Activated T-helper 1 cell treated with anti-CD3 and anti-CD28 coated beads, Interleukin-12 subunit alpha, Interleukin-12 subunit beta, Interleukin-2, Interleukin-4 antibody, amounts not matched to agents 30 ng/mL and 10 ng/mL and 1 ng/mL, durations not matched to agents 14 hours and 24 hours and 36 hours (primary cell): ENCODE measurements around the gene SRSF1. TPM values are rescaled to one million over a fixed set of nuclear protein-coding genes. Genes with fewer than 3 reads are reported as not detected.
"Not testable (repeated sequence)": the region's sequence is repeated elsewhere in the genome, so short reads cannot be mapped to it uniquely, and the experiment has no call there.

Experiments used
- DNase-seq: peaks from one replicate; pipeline ENCODE4 v3.0.0; 2021; ENCODE audit warnings: low spot score
- H3K27ac Mint-ChIP-seq: one replicate; pipeline ENCODE4 v1.8.0; 2021; ENCODE audit warnings: mild to moderate bottlenecking, mixed read lengths
- H3K27me3 Mint-ChIP-seq: one replicate; pipeline ENCODE4 v1.8.0; 2022; ENCODE audit warnings: mild to moderate bottlenecking, moderate library complexity, mixed read lengths; ENCODE audit not compliant: insufficient read depth
- H3K36me3 Mint-ChIP-seq: one replicate; pipeline ENCODE4 v1.8.0; 2021; ENCODE audit warnings: low read depth, mixed read lengths
- H3K4me1 Mint-ChIP-seq: one replicate; pipeline ENCODE4 v1.8.0; 2021; ENCODE audit warnings: low read depth, mixed read lengths
- H3K4me3 Mint-ChIP-seq: one replicate; pipeline ENCODE4 v1.8.0; 2021; ENCODE audit warnings: mild to moderate bottlenecking, moderate library complexity, mixed read lengths
- H3K9me3 Mint-ChIP-seq: one replicate; pipeline ENCODE4 v1.8.0; 2021; ENCODE audit warnings: mixed read lengths
- intact Hi-C: fragments of 100-400 bp; cut with micrococcal nuclease; formaldehyde crosslinking; loops from one replicate; pipeline ENCODE4 v1.15.1; 2024
- total RNA-seq: library from RNA; stranded (reverse); gene quantifications from 2 replicates; pipeline ENCODE4 v1.2.3, GENCODE V29; 2022

SRSF1 gene
- total RNA-seq, 1 donor from 2014 or later, result 491 TPM

- no peaks in the 10 kb centered on the region for H3K27me3 Mint-ChIP-seq
- peaks cover 52% of the 10 kb centered on the region for H3K36me3 Mint-ChIP-seq
- intact Hi-C loops, result no loop called here
- H3K4me3 Mint-ChIP-seq, result no peak overlapping the region
- no peak overlapping the region for H3K27ac Mint-ChIP-seq
- peaks cover 62% of the 10 kb centered on the region for H3K4me1 Mint-ChIP-seq
- H3K9me3 Mint-ChIP-seq, result no peaks in the 10 kb centered on the region
- DNase-seq, result no peak
These were observed 24.4 kb downstream of the SRSF1 start for GRCh38 chr17:57982452-57983170.

DNA sequence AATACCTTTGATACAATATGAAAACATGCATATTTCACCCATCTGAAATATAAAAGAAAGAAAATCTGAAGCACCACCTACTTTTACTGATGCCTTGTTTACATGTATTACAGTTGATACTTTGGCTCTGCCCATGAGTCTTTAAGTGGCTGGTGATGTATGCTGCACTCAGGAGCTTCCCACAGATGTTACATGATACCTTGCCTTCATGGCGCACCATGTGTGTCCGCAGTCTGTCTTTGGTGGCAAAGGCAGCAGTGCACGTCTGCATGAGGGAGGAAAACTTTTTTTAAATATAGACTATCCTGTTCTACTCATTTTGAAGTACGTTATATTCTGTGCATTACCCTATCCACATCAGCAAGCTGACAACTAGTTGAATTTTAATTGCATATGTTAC is 26.5 kb downstream of the SRSF1 start:
- no peaks in the 10 kb centered on the region for H3K27me3 Mint-ChIP-seq
- no peak for DNase-seq
- no peak overlapping the region for H3K27ac Mint-ChIP-seq
- no peak overlapping the region for H3K4me3 Mint-ChIP-seq
- H3K9me3 Mint-ChIP-seq, result no peaks in the 10 kb centered on the region
- intact Hi-C loops, result no loop called here
- peaks cover 48% of the 10 kb centered on the region for H3K4me1 Mint-ChIP-seq
- peaks cover 59% of the 10 kb centered on the region for H3K36me3 Mint-ChIP-seq

- H3K27ac Mint-ChIP-seq, result no peak overlapping the region
- no peaks in the 10 kb centered on the region for H3K9me3 Mint-ChIP-seq
- no peak overlapping the region for H3K4me3 Mint-ChIP-seq
- peaks cover 65% of the 10 kb centered on the region for H3K36me3 Mint-ChIP-seq
- H3K4me1 Mint-ChIP-seq, result peaks cover 33% of the 10 kb centered on the region
- no peak for DNase-seq
- intact Hi-C loops, result no loop called here
- H3K27me3 Mint-ChIP-seq, result no peaks in the 10 kb centered on the region
These were observed 28.0 kb downstream of the SRSF1 start for GRCh38 chr17:57979076-57979475.

- no peak for DNase-seq
- no peaks in the 10 kb centered on the region for H3K27me3 Mint-ChIP-seq
- intact Hi-C loops, result no loop called here
- H3K4me3 Mint-ChIP-seq, result no peak overlapping the region
- H3K36me3 Mint-ChIP-seq, result peaks cover 51% of the 10 kb centered on the region
- H3K4me1 Mint-ChIP-seq, result peaks cover 13% of the 10 kb centered on the region
- H3K27ac Mint-ChIP-seq, result no peak overlapping the region
- no peaks in the 10 kb centered on the region for H3K9me3 Mint-ChIP-seq
These were observed 30.5 kb downstream of the SRSF1 start for GRCh38 chr17:57976594-57976993.

DNA sequence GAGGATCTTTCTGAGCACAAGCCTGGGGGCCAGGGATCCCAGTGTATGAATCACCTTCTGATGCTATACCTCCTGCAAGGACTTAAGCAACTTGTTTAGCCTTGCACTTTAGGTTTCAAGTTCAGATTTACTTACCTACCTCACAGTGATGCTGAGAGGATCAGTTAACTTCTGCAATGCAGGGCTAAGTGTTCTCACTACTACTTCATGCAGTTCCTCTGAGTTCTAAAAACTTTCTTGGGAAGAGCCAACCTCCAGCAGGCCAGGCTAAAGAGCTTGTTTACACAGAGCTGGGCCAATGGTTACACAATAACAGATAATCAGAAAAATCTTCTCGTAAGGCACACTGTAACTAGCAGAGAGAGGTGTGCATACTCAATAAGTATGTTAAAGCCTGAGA is 32.0 kb downstream of the SRSF1 start:
- no peak for DNase-seq
- H3K9me3 Mint-ChIP-seq, result no peaks in the 10 kb centered on the region
- intact Hi-C loops, result no loop called here
- no peak overlapping the region for H3K4me3 Mint-ChIP-seq
- peaks cover 38% of the 10 kb centered on the region for H3K36me3 Mint-ChIP-seq
- H3K27me3 Mint-ChIP-seq, result no peaks in the 10 kb centered on the region
- H3K27ac Mint-ChIP-seq, result no peak overlapping the region
- no peaks in the 10 kb centered on the region for H3K4me1 Mint-ChIP-seq

DNA sequence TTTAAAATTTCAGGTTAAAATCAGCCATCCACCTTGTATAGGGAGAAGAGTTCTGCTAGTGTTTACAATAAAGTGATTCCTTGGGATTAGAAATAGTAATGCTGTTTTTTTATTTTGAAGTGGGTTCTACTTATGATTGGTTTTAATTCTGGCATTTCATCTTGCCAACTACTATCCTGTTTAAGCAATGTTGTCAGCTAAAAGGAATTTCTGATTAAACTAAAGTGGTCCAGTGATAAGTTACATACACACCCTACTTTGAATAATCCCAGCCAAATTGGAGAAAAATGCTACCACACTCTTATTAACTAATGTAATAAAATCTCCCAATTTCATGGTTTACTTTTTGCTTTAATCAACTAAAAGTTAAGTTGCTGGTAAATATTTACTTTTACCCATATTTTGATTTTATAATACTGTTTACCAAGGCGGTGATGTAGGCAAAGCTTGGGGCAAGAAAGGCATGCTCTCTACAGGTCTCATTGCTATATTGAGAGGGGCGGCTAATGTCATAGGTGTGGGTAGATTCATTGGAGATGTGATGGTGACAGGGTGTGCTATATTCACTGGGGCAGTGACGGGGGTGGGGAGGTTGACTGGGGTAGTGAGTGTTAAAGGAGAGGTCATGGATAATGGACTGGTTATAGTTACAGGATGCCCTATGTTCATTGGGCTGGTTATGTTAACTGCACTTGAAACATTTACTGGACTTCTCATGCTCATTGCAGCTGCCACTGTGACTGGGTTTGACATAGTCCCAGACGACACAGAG is 32.8 kb downstream of the SRSF1 start:
- H3K9me3 Mint-ChIP-seq, intact Hi-C loops, H3K4me3 Mint-ChIP-seq, H3K4me1 Mint-ChIP-seq, DNase-seq, H3K27ac Mint-ChIP-seq, H3K27me3 Mint-ChIP-seq: not testable (repeated sequence)
- H3K36me3 Mint-ChIP-seq, result peaks cover 35% of the 10 kb centered on the region

GRCh38 chr17:57972151-57972550 is 34.9 kb downstream of the SRSF1 start:
- peaks cover 22% of the 10 kb centered on the region for H3K36me3 Mint-ChIP-seq
- no peak overlapping the region for H3K4me3 Mint-ChIP-seq
- intact Hi-C loops, result no loop called here
- H3K27me3 Mint-ChIP-seq, result peaks cover 2% of the 10 kb centered on the region
- no peak for DNase-seq
- H3K9me3 Mint-ChIP-seq, result no peaks in the 10 kb centered on the region
- H3K27ac Mint-ChIP-seq, result no peak overlapping the region
- H3K4me1 Mint-ChIP-seq, result no peaks in the 10 kb centered on the region

DNA sequence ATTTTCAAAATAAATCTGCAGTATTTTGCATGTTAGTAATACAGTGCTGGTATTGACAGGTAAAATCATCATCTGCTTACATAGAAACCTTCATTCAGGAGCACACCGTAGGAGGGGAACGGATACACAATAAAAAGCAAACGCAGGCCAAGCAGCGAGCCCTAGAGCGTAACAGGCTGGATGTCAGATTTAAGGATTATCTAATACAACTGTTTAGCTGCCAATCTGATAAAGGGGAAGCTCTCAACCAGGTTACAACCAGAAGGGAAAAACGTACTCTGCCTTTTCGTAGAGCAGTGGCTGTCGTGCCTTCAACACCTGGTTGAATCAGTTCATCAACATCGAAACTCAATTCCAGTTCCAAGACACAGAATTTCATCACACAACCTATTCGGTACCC is 35.5 kb downstream of the SRSF1 start:
- DNase-seq, result no peak
- Mint-ChIP-seq H3K9me3 (no peaks in the 10 kb centered on the region), H3K4me3 (no peak overlapping the region), H3K36me3 (peaks cover 17% of the 10 kb centered on the region), H3K27ac (no peak overlapping the region), H3K27me3 (peaks cover 2% of the 10 kb centered on the region), H3K4me1 (no peaks in the 10 kb centered on the region)
- intact Hi-C loops, result no loop called here

- H3K36me3 Mint-ChIP-seq, result peaks cover 11% of the 10 kb centered on the region
- intact Hi-C loops, result no loop called here
- H3K27ac Mint-ChIP-seq, result no peak overlapping the region
- no peaks in the 10 kb centered on the region for H3K4me1 Mint-ChIP-seq
- H3K9me3 Mint-ChIP-seq, result no peaks in the 10 kb centered on the region
- H3K27me3 Mint-ChIP-seq, result peaks cover 2% of the 10 kb centered on the region
- H3K4me3 Mint-ChIP-seq, result no peak overlapping the region
- DNase-seq, result no peak
These were observed 36.3 kb downstream of the SRSF1 start for GRCh38 chr17:57970710-57971109.

- Mint-ChIP-seq H3K27ac (no peak overlapping the region), H3K4me3 (no peak overlapping the region), H3K4me1 (no peaks in the 10 kb centered on the region), H3K36me3 (peaks cover 3% of the 10 kb centered on the region), H3K27me3 (peaks cover 7% of the 10 kb centered on the region), H3K9me3 (no peaks in the 10 kb centered on the region)
- intact Hi-C loops, result no loop called here
- no peak for DNase-seq
These were observed 38.6 kb downstream of the SRSF1 start for GRCh38 chr17:57968456-57968855.

- intact Hi-C loops, result no loop called here
- no peak for DNase-seq
These were observed 40.2 kb downstream of the SRSF1 start for GRCh38 chr17:57966875-57967274.

DNA sequence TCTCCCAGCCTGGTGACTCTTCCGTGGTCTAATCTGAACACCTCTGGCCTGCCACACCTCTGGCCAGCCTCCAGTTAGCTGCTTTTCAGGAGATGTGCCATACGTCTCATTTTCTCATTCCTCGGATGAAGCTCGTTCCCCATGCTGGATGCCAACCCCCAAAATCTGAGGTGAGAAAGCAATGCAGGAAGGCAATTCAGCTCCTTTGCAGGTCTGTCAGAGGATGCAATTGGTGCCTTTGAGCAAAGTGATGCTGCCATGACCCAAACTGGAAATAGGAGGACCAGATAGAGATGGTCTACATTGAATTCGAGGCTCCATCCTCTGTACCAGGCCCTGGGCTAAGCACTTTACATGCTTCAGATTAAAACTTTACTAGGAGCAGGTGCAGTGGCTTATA is 40.8 kb downstream of the SRSF1 start:
- H3K9me3 Mint-ChIP-seq, result no peaks in the 10 kb centered on the region
- peaks cover 17% of the 10 kb centered on the region for H3K27me3 Mint-ChIP-seq

More at GRCh38 chr17:57966875-57967274, 40.2 kb downstream of the SRSF1 start:
- Mint-ChIP-seq H3K27ac (no peak overlapping the region), H3K36me3 (no peaks in the 10 kb centered on the region), H3K4me3 (no peak overlapping the region), H3K4me1 (no peaks in the 10 kb centered on the region), H3K9me3 (no peaks in the 10 kb centered on the region), H3K27me3 (peaks cover 15% of the 10 kb centered on the region)

GRCh38 chr17:57965521-57966160 is 41.4 kb downstream of the SRSF1 start:
- H3K4me1 Mint-ChIP-seq, result no peaks in the 10 kb centered on the region
- H3K4me3 Mint-ChIP-seq, result no peak overlapping the region
- H3K36me3 Mint-ChIP-seq, result no peaks in the 10 kb centered on the region
- H3K9me3 Mint-ChIP-seq, result no peaks in the 10 kb centered on the region
- H3K27me3 Mint-ChIP-seq, result peaks cover 21% of the 10 kb centered on the region
- intact Hi-C loops, result no loop called here
- DNase-seq, result no peak
- H3K27ac Mint-ChIP-seq, result no peak overlapping the region

More for the DNA sequence above, 40.8 kb downstream of the SRSF1 start:
- Mint-ChIP-seq H3K4me1 (no peaks in the 10 kb centered on the region), H3K36me3 (no peaks in the 10 kb centered on the region), H3K27ac (no peak overlapping the region), H3K4me3 (no peak overlapping the region)
- intact Hi-C loops, result no loop called here
- DNase-seq, result no peak
